Thymus (tissue), 11 donors: ENCODE results near the gene SRRM4. TPM values are rescaled to one million over a fixed set of nuclear protein-coding genes. Genes with fewer than 3 reads are reported as not detected.

Experiments used
- DNase-seq, 9 donors: peaks; one replicate each; pipeline ENCODE4 v3.0.0-alpha.2; 2013; ENCODE audit warnings: low spot score in 9 of 9, low read depth in 6 of 9, missing footprints in 1 of 9
- H3K27ac ChIP-seq, 2 donors: one replicate each; pipeline ENCODE4 v1.5.1; 2013; ENCODE audit warnings: control low read depth in 1 of 2, low read depth in 1 of 2, low read length in 1 of 2, mild to moderate bottlenecking in 1 of 2, moderate library complexity in 1 of 2
- H3K27me3 ChIP-seq, 2 donors: one replicate each; pipeline ENCODE4 v1.5.1; 2013; ENCODE audit warnings: low read length in 1 of 2; ENCODE audit not compliant: control insufficient read depth in 2 of 2, insufficient read depth in 1 of 2
- H3K36me3 ChIP-seq, 2 donors: one replicate each; pipeline ENCODE4 v1.5.1; 2013; ENCODE audit warnings: low read length in 1 of 2, mild to moderate bottlenecking in 1 of 2, moderate library complexity in 1 of 2; ENCODE audit not compliant: control insufficient read depth in 2 of 2, insufficient read depth in 2 of 2
- H3K4me1 ChIP-seq, 2 donors: one replicate each; pipeline ENCODE4 v1.5.1; 2013; ENCODE audit warnings: low read length in 2 of 2; ENCODE audit not compliant: control insufficient read depth in 2 of 2, insufficient read depth in 2 of 2
- H3K4me3 ChIP-seq, 2 donors: one replicate each; pipeline ENCODE4 v1.5.1; 2013; ENCODE audit warnings: low read length in 2 of 2, control low read depth in 1 of 2, mild to moderate bottlenecking in 1 of 2
- H3K9me3 ChIP-seq, 2 donors: one replicate each; pipeline ENCODE4 v1.5.1; 2013; ENCODE audit warnings: low read length in 1 of 2, mild to moderate bottlenecking in 1 of 2; ENCODE audit not compliant: control insufficient read depth in 2 of 2, insufficient read depth in 1 of 2
- WGBS: extraction: QIAGEN DNeasy Blood & Tissue Kit; methylation state at CpG from one replicate; pipeline ENCODE4 v1.1.7; 2013; 5-methylcytosine and 5-hydroxymethylcytosine counted together
- polyA plus RNA-seq: library from polyadenylated mRNA; stranded (reverse); fragments of 200-250 nt; gene quantifications from one replicate; pipeline ENCODE4 v1.2.3, GENCODE V29; 2013
- total RNA-seq: library from RNA; stranded (reverse); fragments of 120-200 nt; gene quantifications from one replicate; pipeline ENCODE4 v1.2.4, GENCODE V29; 2013
- donor health status: healthy.

Gene SRRM4
- total and polyA plus RNA-seq, 2 donors, result under 0.01 to 0.05 TPM

DNA sequence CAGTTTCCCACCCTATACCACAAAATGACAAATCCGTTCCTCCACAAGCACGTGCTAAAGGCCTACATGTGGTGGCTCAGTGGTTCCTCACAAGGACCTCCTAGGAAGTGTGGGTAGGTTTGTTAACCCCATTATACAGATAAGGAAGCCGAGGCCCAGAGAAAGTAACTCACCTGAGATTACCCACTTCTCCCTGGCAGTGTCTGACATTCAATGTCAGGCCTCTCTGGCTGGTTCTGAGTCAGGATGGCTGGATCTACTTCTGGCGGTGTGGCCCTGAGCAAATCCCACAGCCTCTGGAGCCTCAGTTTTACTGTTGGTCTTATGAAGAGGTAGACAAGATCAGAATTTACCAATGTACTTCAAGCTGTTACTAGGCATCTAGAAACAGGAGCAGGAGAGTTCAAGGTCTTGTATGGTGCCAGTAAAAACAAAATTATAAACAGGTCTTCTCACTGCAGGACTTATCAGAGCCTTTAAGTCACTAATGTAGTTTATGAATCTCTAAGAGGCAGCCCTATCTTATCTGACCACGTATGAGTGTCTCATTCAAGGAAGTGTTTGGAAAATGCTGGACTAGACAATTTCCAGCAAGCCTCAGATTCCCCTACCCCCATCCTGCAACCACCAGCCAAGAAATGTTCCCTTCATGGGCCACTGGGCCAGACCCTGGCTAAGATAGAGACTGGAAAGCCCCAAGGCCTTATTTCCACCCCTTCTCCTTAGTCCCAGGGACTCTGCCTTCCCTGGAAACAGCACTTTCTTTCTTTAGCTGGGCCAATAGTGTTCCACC lies 201.6 kb downstream of the SRRM4 start:
- Histone ChIP-seq H3K9me3 (no peaks in the 10 kb centered on the region), H3K4me1 (no peaks in the 10 kb centered on the region), H3K36me3 (no peaks in the 10 kb centered on the region), H3K4me3 (no peak overlapping the region), H3K27ac (peak overlapping the region in 1 of 2 donors; percentile 66), H3K27me3 (peaks cover 0 to 20% of the 10 kb centered on the region in 2 donors)
- WGBS, result 81% methylated on average over 5 of the region's 5 CpGs
- DNase-seq, result peak in 2 of 9 donors; percentile 1 to 26

GRCh38 chr12:119183942-119184695 lies 202.8 kb downstream of the SRRM4 start:
- H3K4me3 ChIP-seq, result no peak overlapping the region
- WGBS, result 91% methylated on average over 9 of the region's 9 CpGs
- peaks cover 0 to 10% of the 10 kb centered on the region in 2 donors for H3K27me3 ChIP-seq
- no peak for DNase-seq
- H3K36me3 ChIP-seq, result no peaks in the 10 kb centered on the region
- no peaks in the 10 kb centered on the region for H3K4me1 ChIP-seq
- H3K9me3 ChIP-seq, result no peaks in the 10 kb centered on the region
- peak overlapping the region in 1 of 2 donors; percentile 60 for H3K27ac ChIP-seq

GRCh38 chr12:119195256-119195655 lies 213.9 kb downstream of the SRRM4 start:
- no peaks in the 10 kb centered on the region for H3K9me3 ChIP-seq
- H3K27me3 ChIP-seq, result no peaks in the 10 kb centered on the region
- H3K4me3 ChIP-seq, result no peak overlapping the region
- H3K27ac ChIP-seq, result no peak overlapping the region
- no peaks in the 10 kb centered on the region for H3K36me3 ChIP-seq
- DNase-seq, result no peak
- WGBS, result 95% methylated on average over 16 of the region's 16 CpGs
- H3K4me1 ChIP-seq, result no peaks in the 10 kb centered on the region

- Histone ChIP-seq H3K27me3 (no peaks in the 10 kb centered on the region), H3K27ac (no peak overlapping the region), H3K4me3 (no peak overlapping the region), H3K9me3 (no peaks in the 10 kb centered on the region), H3K36me3 (no peaks in the 10 kb centered on the region), H3K4me1 (no peaks in the 10 kb centered on the region)
- DNase-seq, result no peak
- over 99% methylated on average over 2 of the region's 2 CpGs for WGBS
Observed at GRCh38 chr12:119198440-119198839, 217.1 kb downstream of the SRRM4 start.

- no peak overlapping the region for H3K4me3 ChIP-seq
- no peak for DNase-seq
- H3K36me3 ChIP-seq, result no peaks in the 10 kb centered on the region
- no peak overlapping the region for H3K27ac ChIP-seq
- no peaks in the 10 kb centered on the region for H3K9me3 ChIP-seq
- 95% methylated on average over 4 of the region's 4 CpGs for WGBS
- no peaks in the 10 kb centered on the region for H3K27me3 ChIP-seq
- H3K4me1 ChIP-seq, result no peaks in the 10 kb centered on the region
Observed at GRCh38 chr12:119200601-119201000, 219.3 kb downstream of the SRRM4 start.

DNA sequence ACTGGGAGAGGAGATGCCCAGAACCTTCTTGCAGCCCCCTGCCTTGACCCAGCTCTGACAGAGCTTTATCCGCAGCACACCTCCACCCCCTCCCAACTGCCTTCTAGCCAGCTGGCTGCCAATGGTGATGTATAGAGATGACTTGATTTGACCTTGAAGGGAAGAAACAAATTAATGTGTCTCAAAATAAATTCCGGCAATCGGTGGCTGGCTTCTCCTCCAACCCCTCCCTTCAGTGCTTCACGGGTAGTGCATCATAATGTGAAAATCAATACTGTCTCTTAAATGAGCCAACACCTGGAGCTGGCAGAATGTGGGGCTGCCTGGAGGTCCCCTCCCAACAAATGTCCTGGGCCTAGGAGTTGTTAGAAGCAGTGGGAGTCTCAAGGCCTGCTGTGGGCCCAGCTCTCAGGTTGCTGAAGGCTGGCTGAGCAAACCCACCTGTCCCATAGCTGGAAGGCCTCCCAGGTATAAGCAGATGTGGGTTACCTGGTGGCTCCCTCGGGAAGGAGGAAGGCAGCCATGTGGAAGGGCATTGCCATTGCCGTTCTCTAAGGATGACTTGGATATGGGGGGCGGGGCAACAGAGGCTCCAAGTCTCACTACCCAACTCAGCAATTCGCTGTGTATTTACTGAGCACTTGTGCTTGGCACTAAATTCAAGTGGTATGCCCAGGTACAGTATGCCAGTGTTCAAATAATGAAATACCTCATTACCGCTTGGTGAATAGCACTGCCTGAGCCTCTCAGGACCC lies 220.6 kb downstream of the SRRM4 start:
- H3K4me3 ChIP-seq, result no peak overlapping the region
- no peaks in the 10 kb centered on the region for H3K36me3 ChIP-seq
- H3K9me3 ChIP-seq, result no peaks in the 10 kb centered on the region
- H3K27ac ChIP-seq, result no peak overlapping the region
- DNase-seq, result no peak
- no peaks in the 10 kb centered on the region for H3K4me1 ChIP-seq
- H3K27me3 ChIP-seq, result no peaks in the 10 kb centered on the region
- 91% methylated on average over 9 of the region's 9 CpGs for WGBS

DNA sequence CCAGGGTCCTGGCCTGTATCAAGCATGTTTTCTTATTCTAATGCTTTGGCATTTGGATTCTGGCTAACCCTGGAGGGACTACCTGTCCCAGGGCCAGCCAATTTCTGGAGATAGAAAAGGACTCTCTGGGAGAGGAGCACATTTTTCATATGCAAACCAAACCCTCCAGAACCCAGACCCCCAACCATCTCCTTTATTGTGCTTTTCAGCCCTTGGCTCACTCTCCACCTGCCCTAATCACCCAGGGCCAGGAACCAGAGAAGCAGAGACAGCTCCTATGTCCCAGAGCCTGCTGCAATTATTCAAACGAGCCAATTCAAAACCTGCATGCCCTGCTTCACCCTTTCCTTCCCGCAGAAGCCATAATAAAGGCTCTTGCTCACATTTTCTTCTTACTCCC lies 221.2 kb downstream of the SRRM4 start:
- WGBS, result 42% methylated on average over 2 of the region's 2 CpGs
- Histone ChIP-seq H3K27ac (no peak overlapping the region), H3K4me1 (no peaks in the 10 kb centered on the region), H3K27me3 (no peaks in the 10 kb centered on the region), H3K36me3 (no peaks in the 10 kb centered on the region), H3K9me3 (no peaks in the 10 kb centered on the region), H3K4me3 (no peak overlapping the region)
- DNase-seq, result no peak

DNA sequence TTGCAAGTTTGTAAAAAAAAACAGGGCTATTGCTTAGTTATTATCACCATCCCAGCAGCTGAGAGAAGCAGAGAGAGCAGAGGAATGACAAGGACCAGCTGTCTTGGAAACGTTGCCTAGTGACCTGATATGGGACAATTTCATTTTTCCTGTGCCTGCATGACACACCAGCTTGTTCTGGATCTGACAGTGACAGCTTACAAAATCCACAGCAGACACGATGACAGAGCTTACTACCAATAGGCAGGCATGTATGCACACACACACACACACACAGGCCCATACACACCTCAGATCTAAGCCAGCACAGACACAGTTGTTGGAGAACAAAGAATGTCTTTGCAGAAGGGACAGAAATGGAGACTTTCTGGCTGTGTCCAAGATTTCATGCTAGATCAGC lies 222.8 kb downstream of the SRRM4 start:
- no peak for DNase-seq
- no peaks in the 10 kb centered on the region for H3K4me1 ChIP-seq
- no peaks in the 10 kb centered on the region for H3K9me3 ChIP-seq
- no peak overlapping the region for H3K27ac ChIP-seq
- no peaks in the 10 kb centered on the region for H3K36me3 ChIP-seq
- H3K27me3 ChIP-seq, result no peaks in the 10 kb centered on the region
- WGBS, result 74% methylated on average over 2 of the region's 2 CpGs
- H3K4me3 ChIP-seq, result no peak overlapping the region
